ENCODE measurements around the gene TAF6. TPM values are rescaled to one million over a fixed set of nuclear protein-coding genes. Genes with fewer than 3 reads are reported as not detected.

TAF6 gene
- total and polyA plus RNA-seq, 9 of the 15 experiments (the other 6 are each of a cell fraction or from before 2014, with no cell fraction given) = 0.78 to 78.7 (median 21.3) TPM

- TF ChIP-seq IFI16 (CRISPR knock-in tag; IDR thresholded peaks at IDR 0.05) (no peak), CREB3L1 (IDR thresholded peaks at IDR 0.05; ENCODE audit: borderline replicate concordance, low read depth) (peak; percentile 21; the same call in 1 of the 2 replicates), ZNF830 (CRISPR knock-in tag; IDR thresholded peaks at IDR 0.05) (no peak), CSDE1 (IDR thresholded peaks at IDR 0.05) (no peak), ESRRB (CRISPR knock-in tag; IDR thresholded peaks at IDR 0.05; ENCODE audit: borderline replicate concordance) (no peak), ARNT (IDR thresholded peaks at IDR 0.05) (no peak), EGR1 (conservative IDR thresholded peaks at IDR 0.05) (peak; percentile 30), PHF20 (IDR thresholded peaks at IDR 0.05; ENCODE audit: partially characterized antibody) (peak; percentile 87), TRIM25 (IDR thresholded peaks at IDR 0.05; ENCODE audit: borderline replicate concordance) (peak; percentile 89; the same call in 1 of the 2 replicates), MAZ (CRISPR knock-in tag; conservative IDR thresholded peaks at IDR 0.05 in 1 of 2, IDR thresholded peaks at IDR 0.05 in 1 of 2) (peak; percentile 88 to 97), ZNF717 (CRISPR knock-in tag; IDR thresholded peaks at IDR 0.05) (no peak), PREB (CRISPR knock-in tag; IDR thresholded peaks at IDR 0.05) (no peak), EHMT2 (IDR thresholded peaks at IDR 0.05) (no peak), ZNF134 (CRISPR knock-in tag; conservative IDR thresholded peaks at IDR 0.05) (no peak), CREM (IDR thresholded peaks at IDR 0.05; ENCODE audit: low read depth) (peak; percentile 91), DIDO1 (tag; IDR thresholded peaks at IDR 0.05; ENCODE audit: low read depth) (peak; percentile 69; the same call in 1 of the 2 replicates), TFAP4 (CRISPR knock-in tag; IDR thresholded peaks at IDR 0.05; ENCODE audit: borderline replicate concordance) (peak; percentile 72), ZC3H4 (CRISPR knock-in tag; IDR thresholded peaks at IDR 0.05; ENCODE audit: borderline replicate concordance) (no peak), ARHGAP35 (IDR thresholded peaks at IDR 0.05; ENCODE audit: partially characterized antibody) (no peak), ZNF324 (CRISPR knock-in tag; IDR thresholded peaks at IDR 0.05) (no peak; the same call in none of the 2 replicates), ZNF41 (CRISPR knock-in tag; conservative IDR thresholded peaks at IDR 0.05) (no peak), KLF16 (IDR thresholded peaks at IDR 0.05) (no peak), FOSL1 (tag; conservative IDR thresholded peaks at IDR 0.05) (no peak), SAFB2 (IDR thresholded peaks at IDR 0.05; ENCODE audit: borderline replicate concordance, low read depth, low read length, severe bottlenecking) (no peak), ZNF707 (CRISPR knock-in tag; conservative IDR thresholded peaks at IDR 0.05) (no peak), MECOM (CRISPR knock-in tag; IDR thresholded peaks at IDR 0.05) (no peak)
Measured at GRCh38 chr7:100148559-100149328, 29.6 kb upstream of the TAF6 start, which contains the start of gene LAMTOR4 (continued).

Measured in K562 (cell line).